Measurements from ENCODE around the gene MRGPRF.

- TF ChIP-seq POLR2A (IDR thresholded peaks at IDR 0.05; ENCODE audit: borderline replicate concordance, extremely low read depth, insufficient read depth, insufficient read length) (no peak), CTCF (IDR thresholded peaks at IDR 0.05 in 2 of 3, conservative IDR thresholded peaks at IDR 0.05 in 1 of 3; ENCODE audit: borderline replicate concordance in 1 of 3, insufficient read depth in 1 of 3, low read depth in 2 of 3, low read length in 2 of 3) (no peak), SIN3A (IDR thresholded peaks at IDR 0.05; ENCODE audit: low read depth) (no peak), POLR2AphosphoS5 (IDR thresholded peaks at IDR 0.05; ENCODE audit: low read depth, low read length) (no peak), MAX (IDR thresholded peaks at IDR 0.05) (no peak), REST (IDR thresholded peaks at IDR 0.05; ENCODE audit: low read depth) (no peak), ZNF274 (IDR thresholded peaks at IDR 0.05; ENCODE audit: low read depth, low read length) (no peak)
Observed at GRCh38 chr11:68994894-68995285, 18.2 kb downstream of the MRGPRF start.
